ENCODE measurements around the gene RTEL1. TPM values are rescaled to one million over a fixed set of nuclear protein-coding genes. Genes with fewer than 3 reads are reported as not detected.
A peak's percentile ranks its signal among the peaks of the same experiment; 100 is the strongest.

RTEL1 gene
- total and polyA plus RNA-seq, 9 of the 15 experiments (the other 6 are each of a cell fraction or from before 2014, with no cell fraction given) = 0.36 to 61.0 (median 17.9) TPM

DNA sequence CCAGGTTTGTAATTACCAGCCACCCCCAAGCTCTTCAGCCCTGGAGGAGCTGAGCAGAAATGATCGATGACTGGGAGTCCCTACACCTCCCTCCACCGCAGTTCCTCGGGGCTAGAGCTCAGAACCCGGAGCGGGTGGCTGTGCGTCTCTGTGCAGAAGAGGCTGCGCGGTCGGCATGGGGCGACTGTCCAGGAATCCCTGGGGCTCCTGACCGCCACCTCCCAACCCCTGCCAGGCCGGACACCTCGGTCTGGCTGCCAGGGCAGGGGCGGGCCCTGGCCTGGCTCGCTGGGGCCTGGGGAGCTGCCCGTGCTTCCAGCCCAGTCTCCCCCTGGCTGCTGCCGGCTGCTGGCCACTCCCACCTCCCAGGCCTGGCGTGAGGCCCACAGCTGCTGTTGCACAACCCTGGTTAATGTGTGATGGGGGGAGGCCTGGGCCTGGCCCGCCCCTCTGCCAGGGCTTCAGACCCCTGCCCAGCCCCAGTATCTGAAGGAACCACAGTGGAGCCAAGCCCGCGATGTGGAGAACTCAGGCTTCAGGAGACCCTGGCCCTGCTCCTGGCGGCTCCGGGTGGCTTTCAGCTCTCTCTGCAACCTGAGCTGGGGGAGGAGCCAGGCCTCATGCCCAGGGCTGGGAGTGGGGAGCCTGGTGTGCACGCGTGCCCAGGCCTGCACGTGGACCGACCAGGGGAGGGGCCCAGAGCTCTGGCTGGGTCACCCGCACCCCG lies 82.7 kb downstream of the RTEL1 start (continued):
- TF ChIP-seq KDM5B (IDR thresholded peaks at IDR 0.05; ENCODE audit: insufficient replicate concordance, low read depth, low read length) (peak; percentile 47), RBFOX2 (IDR thresholded peaks at IDR 0.05; ENCODE audit: low read depth, low read length) (peak; percentile 60), KDM4B (IDR thresholded peaks at IDR 0.05; ENCODE audit: borderline replicate concordance in 2 of 2, low read depth in 1 of 2) (0 out of 4 replicates have a peak, but pooled peaks of 1 of the 2 experiments have one; percentile 10), KDM2B (CRISPR knock-in tag; IDR thresholded peaks at IDR 0.05) (0 out of 2 replicates have a peak, but pooled peaks have one; percentile 43), HDGF (IDR thresholded peaks at IDR 0.05) (peak; percentile 72; the same call in 1 of the 2 replicates), MAZ (CRISPR knock-in tag; conservative IDR thresholded peaks at IDR 0.05 in 1 of 2, IDR thresholded peaks at IDR 0.05 in 1 of 2) (peak in 1 of 2 experiments; percentile 48; a peak in 3 of 4 replicates), NEUROD1 (IDR thresholded peaks at IDR 0.05; ENCODE audit: borderline replicate concordance, low read depth, low read length, partially characterized antibody) (peak; percentile 11), SAP30 (IDR thresholded peaks at IDR 0.05; ENCODE audit: borderline replicate concordance, insufficient read depth, low read depth, low read length, poor library complexity, severe bottlenecking) (peak; percentile 77), L3MBTL2 (IDR thresholded peaks at IDR 0.05) (0 out of 2 replicates have a peak, but pooled peaks have one; percentile 54), GABPB2 (CRISPR knock-in tag; conservative IDR thresholded peaks at IDR 0.05) (no peak), FOXK1 (CRISPR knock-in tag; IDR thresholded peaks at IDR 0.05; ENCODE audit: borderline replicate concordance) (no peak), FOXP1 (CRISPR knock-in tag; IDR thresholded peaks at IDR 0.05) (peak; percentile 81; the same call in 1 of the 2 replicates), ZNF121 (CRISPR knock-in tag; conservative IDR thresholded peaks at IDR 0.05) (no peak), HDAC2 (IDR thresholded peaks at IDR 0.05) (peak; percentile 24; the same call in 1 of the 2 replicates)
- TF ChIP-seq, protein P1, sequence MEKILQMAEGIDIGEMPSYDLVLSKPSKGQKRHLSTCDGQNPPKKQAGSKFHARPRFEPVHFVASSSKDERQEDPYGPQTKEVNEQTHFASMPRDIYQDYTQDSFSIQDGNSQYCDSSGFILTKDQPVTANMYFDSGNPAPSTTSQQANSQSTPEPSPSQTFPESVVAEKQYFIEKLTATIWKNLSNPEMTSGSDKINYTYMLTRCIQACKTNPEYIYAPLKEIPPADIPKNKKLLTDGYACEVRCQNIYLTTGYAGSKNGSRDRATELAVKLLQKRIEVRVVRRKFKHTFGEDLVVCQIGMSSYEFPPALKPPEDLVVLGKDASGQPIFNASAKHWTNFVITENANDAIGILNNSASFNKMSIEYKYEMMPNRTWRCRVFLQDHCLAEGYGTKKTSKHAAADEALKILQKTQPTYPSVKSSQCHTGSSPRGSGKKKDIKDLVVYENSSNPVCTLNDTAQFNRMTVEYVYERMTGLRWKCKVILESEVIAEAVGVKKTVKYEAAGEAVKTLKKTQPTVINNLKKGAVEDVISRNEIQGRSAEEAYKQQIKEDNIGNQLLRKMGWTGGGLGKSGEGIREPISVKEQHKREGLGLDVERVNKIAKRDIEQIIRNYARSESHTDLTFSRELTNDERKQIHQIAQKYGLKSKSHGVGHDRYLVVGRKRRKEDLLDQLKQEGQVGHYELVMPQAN (IDR thresholded peaks at IDR 0.05; ENCODE audit: borderline replicate concordance) = peak; percentile 59
- TF ChIP-seq, protein P2, sequence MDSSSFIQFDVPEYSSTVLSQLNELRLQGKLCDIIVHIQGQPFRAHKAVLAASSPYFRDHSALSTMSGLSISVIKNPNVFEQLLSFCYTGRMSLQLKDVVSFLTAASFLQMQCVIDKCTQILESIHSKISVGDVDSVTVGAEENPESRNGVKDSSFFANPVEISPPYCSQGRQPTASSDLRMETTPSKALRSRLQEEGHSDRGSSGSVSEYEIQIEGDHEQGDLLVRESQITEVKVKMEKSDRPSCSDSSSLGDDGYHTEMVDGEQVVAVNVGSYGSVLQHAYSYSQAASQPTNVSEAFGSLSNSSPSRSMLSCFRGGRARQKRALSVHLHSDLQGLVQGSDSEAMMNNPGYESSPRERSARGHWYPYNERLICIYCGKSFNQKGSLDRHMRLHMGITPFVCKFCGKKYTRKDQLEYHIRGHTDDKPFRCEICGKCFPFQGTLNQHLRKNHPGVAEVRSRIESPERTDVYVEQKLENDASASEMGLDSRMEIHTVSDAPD (CRISPR knock-in tag; IDR thresholded peaks at IDR 0.05) = no peak
- TF ChIP-seq, protein P3, sequence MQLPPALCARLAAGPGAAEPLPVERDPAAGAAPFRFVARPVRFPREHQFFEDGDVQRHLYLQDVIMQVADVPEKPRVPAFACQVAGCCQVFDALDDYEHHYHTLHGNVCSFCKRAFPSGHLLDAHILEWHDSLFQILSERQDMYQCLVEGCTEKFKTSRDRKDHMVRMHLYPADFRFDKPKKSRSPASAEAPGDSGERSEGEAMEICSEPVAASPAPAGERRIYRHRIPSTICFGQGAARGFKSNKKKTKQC (CRISPR knock-in tag; IDR thresholded peaks at IDR 0.05) = peak; percentile 63; the same call in 1 of the 2 replicates
- TF ChIP-seq, protein P4, sequence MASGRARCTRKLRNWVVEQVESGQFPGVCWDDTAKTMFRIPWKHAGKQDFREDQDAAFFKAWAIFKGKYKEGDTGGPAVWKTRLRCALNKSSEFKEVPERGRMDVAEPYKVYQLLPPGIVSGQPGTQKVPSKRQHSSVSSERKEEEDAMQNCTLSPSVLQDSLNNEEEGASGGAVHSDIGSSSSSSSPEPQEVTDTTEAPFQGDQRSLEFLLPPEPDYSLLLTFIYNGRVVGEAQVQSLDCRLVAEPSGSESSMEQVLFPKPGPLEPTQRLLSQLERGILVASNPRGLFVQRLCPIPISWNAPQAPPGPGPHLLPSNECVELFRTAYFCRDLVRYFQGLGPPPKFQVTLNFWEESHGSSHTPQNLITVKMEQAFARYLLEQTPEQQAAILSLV (tag; IDR thresholded peaks at IDR 0.05) = peak; percentile 83
- TF ChIP-seq, protein P5, sequence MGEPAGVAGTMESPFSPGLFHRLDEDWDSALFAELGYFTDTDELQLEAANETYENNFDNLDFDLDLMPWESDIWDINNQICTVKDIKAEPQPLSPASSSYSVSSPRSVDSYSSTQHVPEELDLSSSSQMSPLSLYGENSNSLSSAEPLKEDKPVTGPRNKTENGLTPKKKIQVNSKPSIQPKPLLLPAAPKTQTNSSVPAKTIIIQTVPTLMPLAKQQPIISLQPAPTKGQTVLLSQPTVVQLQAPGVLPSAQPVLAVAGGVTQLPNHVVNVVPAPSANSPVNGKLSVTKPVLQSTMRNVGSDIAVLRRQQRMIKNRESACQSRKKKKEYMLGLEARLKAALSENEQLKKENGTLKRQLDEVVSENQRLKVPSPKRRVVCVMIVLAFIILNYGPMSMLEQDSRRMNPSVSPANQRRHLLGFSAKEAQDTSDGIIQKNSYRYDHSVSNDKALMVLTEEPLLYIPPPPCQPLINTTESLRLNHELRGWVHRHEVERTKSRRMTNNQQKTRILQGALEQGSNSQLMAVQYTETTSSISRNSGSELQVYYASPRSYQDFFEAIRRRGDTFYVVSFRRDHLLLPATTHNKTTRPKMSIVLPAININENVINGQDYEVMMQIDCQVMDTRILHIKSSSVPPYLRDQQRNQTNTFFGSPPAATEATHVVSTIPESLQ (CRISPR knock-in tag; IDR thresholded peaks at IDR 0.05) = peak; percentile 60; the same call in 1 of the 2 replicates
